ENCODE data around the gene SLC39A8. TPM values are rescaled to one million over a fixed set of nuclear protein-coding genes. Genes with fewer than 3 reads are reported as not detected.

SLC39A8 gene
- total and polyA plus RNA-seq, 9 of the 15 experiments (the other 6 are each of a cell fraction or from before 2014, with no cell fraction given): 8.2 to 30.3 (median 25.0) TPM

DNA sequence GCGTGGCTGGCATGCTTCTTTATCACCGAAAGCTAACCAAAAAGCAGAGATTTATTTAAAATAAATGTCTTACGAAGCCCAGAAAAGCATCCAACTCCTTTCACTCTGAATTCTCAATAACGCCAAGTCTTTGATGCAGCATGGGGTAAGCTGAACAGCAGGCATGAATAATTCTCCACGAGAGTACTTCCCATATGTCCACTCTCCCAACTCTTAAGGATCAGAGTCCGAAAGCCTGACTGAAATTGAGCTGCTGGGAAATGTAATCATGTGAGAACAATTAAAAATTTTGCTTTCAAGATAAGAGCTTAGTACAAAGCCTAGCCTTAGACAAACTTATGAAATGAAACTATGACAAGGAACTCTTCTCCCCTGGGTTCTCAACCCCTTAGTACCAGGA, 7.5 kb upstream of the SLC39A8 start:
- no TSS peak for BruUV-seq (replicated peaks)
- Histone ChIP-seq H4K20me1 (replicated peaks; ENCODE audit: control insufficient read depth, insufficient read depth, low read length) (no peaks in the 10 kb centered on the region), H2AFZ (ENCODE audit: low read depth, low read length) (no peak overlapping the region), H3K79me2 (ENCODE audit: control insufficient read depth, insufficient read depth, low read length) (no peaks in the 10 kb centered on the region), H3K4me3 (no peak overlapping the region), H3K9me1 (ENCODE audit: control insufficient read depth, insufficient read depth, low read length) (no peaks in the 10 kb centered on the region), H3K27me3 (ENCODE audit: control insufficient read depth in 2 of 2, insufficient read depth in 2 of 2, low read length in 2 of 2) (no peaks in the 10 kb centered on the region), H3K9me3 (replicated peaks; ENCODE audit: control insufficient read depth, insufficient read depth, low read depth, low read length) (no peaks in the 10 kb centered on the region), H3K36me3 (ENCODE audit: control insufficient read depth, insufficient read depth, low read length) (no peaks in the 10 kb centered on the region), H3K27ac (ENCODE audit: extremely low read depth, low read depth, low read length) (no peak overlapping the region), H3K4me1 (replicated peaks in 1 of 2; ENCODE audit: control insufficient read depth in 2 of 2, insufficient read depth in 2 of 2, low read length in 2 of 2) (peaks cover 0 to 12% of the 10 kb centered on the region in 2 experiments; a peak in 2 of 5 replicates), H3K9ac (ENCODE audit: insufficient read depth in 1 of 2, low read depth in 2 of 2, low read length in 2 of 2) (no peak overlapping the region), H3K4me2 (ENCODE audit: insufficient read depth, low read length) (no peak overlapping the region)
- no peak for TF ChIP-seq ILF3 (IDR thresholded peaks at IDR 0.05; ENCODE audit: borderline replicate concordance)
- TF ChIP-seq COPS2 (conservative IDR thresholded peaks at IDR 0.05): no peak
- TF ChIP-seq SMARCC2 (IDR thresholded peaks at IDR 0.05; ENCODE audit: low read depth): no peak
- no peak for TF ChIP-seq SIN3A (IDR thresholded peaks at IDR 0.05; ENCODE audit: borderline replicate concordance in 2 of 2, control insufficient read depth in 1 of 2, low read depth in 2 of 2, low read length in 2 of 2)
- no peak for TF ChIP-seq SMC3 (conservative IDR thresholded peaks at IDR 0.05; ENCODE audit: insufficient read depth, low read depth, low read length)
- TF ChIP-seq MLX (CRISPR knock-in tag; conservative IDR thresholded peaks at IDR 0.05): no peak
- no peak for TF ChIP-seq JUND (IDR thresholded peaks at IDR 0.05; ENCODE audit: borderline replicate concordance, low read depth, low read length)
- TF ChIP-seq JUND (tag; IDR thresholded peaks at IDR 0.05; ENCODE audit: borderline replicate concordance, low read depth, low read length): no peak
- no peak for TF ChIP-seq ZNF140 (CRISPR knock-in tag; IDR thresholded peaks at IDR 0.05)
- no peak for TF ChIP-seq GATA2 (CRISPR knock-in tag; IDR thresholded peaks at IDR 0.05)
- TF ChIP-seq SIN3B (IDR thresholded peaks at IDR 0.05; ENCODE audit: low read depth): no peak
- TF ChIP-seq FOXJ3 (CRISPR knock-in tag; IDR thresholded peaks at IDR 0.05): no peak
- TF ChIP-seq ZBTB49 (CRISPR knock-in tag; IDR thresholded peaks at IDR 0.05; ENCODE audit: borderline replicate concordance): no peak
- TF ChIP-seq, protein P1, sequence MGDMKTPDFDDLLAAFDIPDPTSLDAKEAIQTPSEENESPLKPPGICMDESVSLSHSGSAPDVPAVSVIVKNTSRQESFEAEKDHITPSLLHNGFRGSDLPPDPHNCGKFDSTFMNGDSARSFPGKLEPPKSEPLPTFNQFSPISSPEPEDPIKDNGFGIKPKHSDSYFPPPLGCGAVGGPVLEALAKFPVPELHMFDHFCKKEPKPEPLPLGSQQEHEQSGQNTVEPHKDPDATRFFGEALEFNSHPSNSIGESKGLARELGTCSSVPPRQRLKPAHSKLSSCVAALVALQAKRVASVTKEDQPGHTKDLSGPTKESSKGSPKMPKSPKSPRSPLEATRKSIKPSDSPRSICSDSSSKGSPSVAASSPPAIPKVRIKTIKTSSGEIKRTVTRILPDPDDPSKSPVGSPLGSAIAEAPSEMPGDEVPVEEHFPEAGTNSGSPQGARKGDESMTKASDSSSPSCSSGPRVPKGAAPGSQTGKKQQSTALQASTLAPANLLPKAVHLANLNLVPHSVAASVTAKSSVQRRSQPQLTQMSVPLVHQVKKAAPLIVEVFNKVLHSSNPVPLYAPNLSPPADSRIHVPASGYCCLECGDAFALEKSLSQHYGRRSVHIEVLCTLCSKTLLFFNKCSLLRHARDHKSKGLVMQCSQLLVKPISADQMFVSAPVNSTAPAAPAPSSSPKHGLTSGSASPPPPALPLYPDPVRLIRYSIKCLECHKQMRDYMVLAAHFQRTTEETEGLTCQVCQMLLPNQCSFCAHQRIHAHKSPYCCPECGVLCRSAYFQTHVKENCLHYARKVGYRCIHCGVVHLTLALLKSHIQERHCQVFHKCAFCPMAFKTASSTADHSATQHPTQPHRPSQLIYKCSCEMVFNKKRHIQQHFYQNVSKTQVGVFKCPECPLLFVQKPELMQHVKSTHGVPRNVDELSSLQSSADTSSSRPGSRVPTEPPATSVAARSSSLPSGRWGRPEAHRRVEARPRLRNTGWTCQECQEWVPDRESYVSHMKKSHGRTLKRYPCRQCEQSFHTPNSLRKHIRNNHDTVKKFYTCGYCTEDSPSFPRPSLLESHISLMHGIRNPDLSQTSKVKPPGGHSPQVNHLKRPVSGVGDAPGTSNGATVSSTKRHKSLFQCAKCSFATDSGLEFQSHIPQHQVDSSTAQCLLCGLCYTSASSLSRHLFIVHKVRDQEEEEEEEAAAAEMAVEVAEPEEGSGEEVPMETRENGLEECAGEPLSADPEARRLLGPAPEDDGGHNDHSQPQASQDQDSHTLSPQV (IDR thresholded peaks at IDR 0.05): no peak
- no peak for TF ChIP-seq RCOR1 (IDR thresholded peaks at IDR 0.05; ENCODE audit: borderline replicate concordance in 1 of 2, low read depth in 2 of 2, low read length in 2 of 2)
- no peak for TF ChIP-seq KLF1 (tag; IDR thresholded peaks at IDR 0.05)
- CTCF ChIA-PET (ENCODE audit: low intra/inter-chr PET ratio): no interaction called here
- 19% methylated on average over 6 of the region's 6 CpGs for WGBS (ENCODE audit: insufficient coverage, low coverage, missing lambda C conversion rate)
- in situ Hi-C loops (cut with MboI): no loop called here
- no peak for DNase-seq (ENCODE audit: extremely low read depth in 1 of 4, low spot score in 3 of 4)
- POLR2A ChIA-PET: interaction anchor here (0.7 kb wide), 1 partner anchor 95 kb away, joined by 3 read pairs; no protein-coding TSS in a partner anchor
- FAIRE-seq: no peak
- no peak for ATAC-seq
- intact Hi-C loops (cut with micrococcal nuclease): no loop called here
